ENCODE results near the gene FNDC3B. TPM values are rescaled to one million over a fixed set of nuclear protein-coding genes. Genes with fewer than 3 reads are reported as not detected.

The FNDC3B gene
- total and polyA plus RNA-seq, 2 donors (not counting 1 experiment from before 2014, with no cell fraction given) = 1.2 to 9.2 TPM

DNA sequence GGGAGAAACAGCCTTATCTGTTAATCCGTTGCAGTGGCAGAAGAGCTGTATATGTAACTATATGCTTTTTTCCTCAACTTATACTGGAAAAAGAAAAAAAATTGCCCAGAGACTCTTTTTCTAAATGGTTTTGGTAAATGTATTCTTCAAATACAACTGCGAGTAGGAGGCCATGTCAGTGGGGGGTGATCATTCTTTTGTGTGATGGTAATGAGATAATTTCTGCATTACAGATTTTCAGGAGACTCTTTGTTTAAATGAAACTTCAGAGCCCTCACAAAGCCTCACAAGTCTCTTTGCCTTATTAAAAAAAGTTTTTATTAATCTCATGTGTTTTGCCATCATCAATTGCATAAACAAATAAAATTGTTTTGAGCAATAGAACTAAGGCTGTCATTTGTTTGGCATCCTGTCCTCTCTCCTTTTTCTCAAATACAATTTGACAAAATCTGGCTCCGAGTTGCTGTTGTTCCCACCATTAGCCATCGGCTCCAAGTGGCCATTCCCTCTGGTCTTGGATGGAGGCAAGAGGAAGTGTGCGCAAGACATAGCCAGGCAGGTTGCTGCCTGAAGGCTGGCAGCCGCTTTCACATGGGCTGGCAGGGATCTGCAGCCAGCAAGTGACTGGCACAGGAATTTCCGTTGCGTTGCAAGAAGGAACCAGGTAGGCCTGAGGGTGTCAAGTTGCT is 116.7 kb downstream of the FNDC3B start:
- no peak overlapping the region for H2AFZ ChIP-seq (ENCODE audit: insufficient read depth, low read depth, low read length, poor library complexity, severe bottlenecking)
- no peak for DNase-seq
- no peak overlapping the region for H3K4me2 ChIP-seq (replicated peaks; ENCODE audit: low read depth, low read length, poor library complexity, severe bottlenecking)
- Mint-ChIP-seq H3K9me3 (ENCODE audit: insufficient read depth) (no peaks in the 10 kb centered on the region), H3K27me3 (peaks cover 19% of the 10 kb centered on the region), H3K4me3 (no peak overlapping the region), H3K27ac (no peak overlapping the region), H3K4me1 (no peaks in the 10 kb centered on the region)
- no peaks in the 10 kb centered on the region for H3K4me1 ChIP-seq (ENCODE audit: control insufficient read depth in 2 of 2, insufficient read depth in 2 of 2, low read length in 2 of 2)
- 98% methylated on average over 6 of the region's 8 CpGs for WGBS (ENCODE audit: insufficient coverage)
- H3K4me3 ChIP-seq (ENCODE audit: control extremely low read depth in 1 of 5, extremely low read depth in 1 of 5, insufficient read depth in 1 of 5, low read depth in 2 of 5, low read length in 4 of 5) = no peak overlapping the region
- H3K9me3 ChIP-seq (ENCODE audit: control extremely low read depth in 1 of 3, control insufficient read depth in 2 of 3, insufficient read depth in 1 of 3, low read length in 2 of 3) = no peaks in the 10 kb centered on the region
- H3K79me2 ChIP-seq (ENCODE audit: control insufficient read depth, insufficient read depth, low read length) = no peaks in the 10 kb centered on the region
- no peak for ATAC-seq (ENCODE audit: low read depth)
- H4K20me1 ChIP-seq (ENCODE audit: control insufficient read depth, insufficient read depth, low read length, poor library complexity, severe bottlenecking) = no peaks in the 10 kb centered on the region
- no peaks in the 10 kb centered on the region for H3K27me3 ChIP-seq (replicated peaks in 1 of 4; ENCODE audit: control extremely low read depth in 1 of 4, control insufficient read depth in 3 of 4, insufficient read depth in 4 of 4, low read length in 3 of 4)
- ChIA-PET POLR2A (no interaction called here), CTCF (no interaction called here)
- H3K27ac ChIP-seq (ENCODE audit: low read length in 2 of 2) = no peak overlapping the region
- no peaks in the 10 kb centered on the region for H3K36me3 ChIP-seq (replicated peaks in 1 of 2; ENCODE audit: control extremely low read depth in 1 of 2, control insufficient read depth in 1 of 2, extremely low read depth in 1 of 2, insufficient read depth in 2 of 2, low read length in 1 of 2)
- H3K9ac ChIP-seq (ENCODE audit: low read length) = no peak overlapping the region
- TF ChIP-seq, protein P1, sequence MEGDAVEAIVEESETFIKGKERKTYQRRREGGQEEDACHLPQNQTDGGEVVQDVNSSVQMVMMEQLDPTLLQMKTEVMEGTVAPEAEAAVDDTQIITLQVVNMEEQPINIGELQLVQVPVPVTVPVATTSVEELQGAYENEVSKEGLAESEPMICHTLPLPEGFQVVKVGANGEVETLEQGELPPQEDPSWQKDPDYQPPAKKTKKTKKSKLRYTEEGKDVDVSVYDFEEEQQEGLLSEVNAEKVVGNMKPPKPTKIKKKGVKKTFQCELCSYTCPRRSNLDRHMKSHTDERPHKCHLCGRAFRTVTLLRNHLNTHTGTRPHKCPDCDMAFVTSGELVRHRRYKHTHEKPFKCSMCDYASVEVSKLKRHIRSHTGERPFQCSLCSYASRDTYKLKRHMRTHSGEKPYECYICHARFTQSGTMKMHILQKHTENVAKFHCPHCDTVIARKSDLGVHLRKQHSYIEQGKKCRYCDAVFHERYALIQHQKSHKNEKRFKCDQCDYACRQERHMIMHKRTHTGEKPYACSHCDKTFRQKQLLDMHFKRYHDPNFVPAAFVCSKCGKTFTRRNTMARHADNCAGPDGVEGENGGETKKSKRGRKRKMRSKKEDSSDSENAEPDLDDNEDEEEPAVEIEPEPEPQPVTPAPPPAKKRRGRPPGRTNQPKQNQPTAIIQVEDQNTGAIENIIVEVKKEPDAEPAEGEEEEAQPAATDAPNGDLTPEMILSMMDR (IDR thresholded peaks at IDR 0.05) = no peak
- no peak for TF ChIP-seq EZH2 (IDR thresholded peaks at IDR 0.05; ENCODE audit: borderline replicate concordance, insufficient read depth, low read depth, low read length, poor library complexity, severe bottlenecking)
- intact Hi-C loops (cut with micrococcal nuclease) = no loop called here

DNA sequence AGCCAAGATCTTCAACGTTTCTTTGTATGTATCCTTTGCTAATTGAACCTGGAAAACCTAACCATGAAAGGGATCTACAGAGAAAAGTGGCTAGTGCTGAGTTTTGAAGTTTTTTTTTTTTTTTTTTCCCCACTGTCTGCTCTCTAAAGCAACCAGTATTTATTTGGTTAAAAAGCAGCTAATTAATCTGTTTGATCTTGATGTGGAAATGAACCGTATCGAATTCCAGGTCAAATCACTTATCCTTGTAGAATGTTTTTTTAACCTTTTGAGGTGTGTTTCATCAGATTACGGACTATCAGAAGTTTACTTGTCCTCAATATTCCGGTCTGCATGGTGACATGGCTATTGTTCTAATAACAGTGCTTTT is 117.2 kb downstream of the FNDC3B start:
- Histone ChIP-seq H3K9me3 (ENCODE audit: control extremely low read depth in 1 of 3, control insufficient read depth in 2 of 3, insufficient read depth in 1 of 3, low read length in 2 of 3) (no peaks in the 10 kb centered on the region), H4K20me1 (ENCODE audit: control insufficient read depth, insufficient read depth, low read length, poor library complexity, severe bottlenecking) (no peaks in the 10 kb centered on the region), H3K4me1 (ENCODE audit: control insufficient read depth in 2 of 2, insufficient read depth in 2 of 2, low read length in 2 of 2) (no peaks in the 10 kb centered on the region), H3K27ac (ENCODE audit: low read length in 2 of 2) (no peak overlapping the region), H3K36me3 (replicated peaks in 1 of 2; ENCODE audit: control extremely low read depth in 1 of 2, control insufficient read depth in 1 of 2, extremely low read depth in 1 of 2, insufficient read depth in 2 of 2, low read length in 1 of 2) (no peaks in the 10 kb centered on the region), H3K27me3 (replicated peaks in 1 of 4; ENCODE audit: control extremely low read depth in 1 of 4, control insufficient read depth in 3 of 4, insufficient read depth in 4 of 4, low read length in 3 of 4) (no peaks in the 10 kb centered on the region), H3K4me3 (ENCODE audit: control extremely low read depth in 1 of 5, extremely low read depth in 1 of 5, insufficient read depth in 1 of 5, low read depth in 2 of 5, low read length in 4 of 5) (no peak overlapping the region), H2AFZ (ENCODE audit: insufficient read depth, low read depth, low read length, poor library complexity, severe bottlenecking) (no peak overlapping the region), H3K4me2 (replicated peaks; ENCODE audit: low read depth, low read length, poor library complexity, severe bottlenecking) (no peak overlapping the region), H3K79me2 (ENCODE audit: control insufficient read depth, insufficient read depth, low read length) (no peaks in the 10 kb centered on the region), H3K9ac (ENCODE audit: low read length) (no peak overlapping the region)
- CTCF ChIA-PET = no interaction called here
- no peak overlapping the region for H3K27ac Mint-ChIP-seq
- no peak for TF ChIP-seq EZH2 (IDR thresholded peaks at IDR 0.05; ENCODE audit: borderline replicate concordance, insufficient read depth, low read depth, low read length, poor library complexity, severe bottlenecking)
- TF ChIP-seq, protein P1 (IDR thresholded peaks at IDR 0.05) = no peak
- H3K4me1 Mint-ChIP-seq = no peaks in the 10 kb centered on the region
- ATAC-seq (ENCODE audit: low read depth) (no peak), DNase-seq (no peak)
- H3K4me3 Mint-ChIP-seq = no peak overlapping the region
- no peaks in the 10 kb centered on the region for H3K9me3 Mint-ChIP-seq (ENCODE audit: insufficient read depth)
- intact Hi-C loops (cut with micrococcal nuclease) = no loop called here
- 87% methylated on average over 3 of the region's 5 CpGs for WGBS (ENCODE audit: insufficient coverage)
- POLR2A ChIA-PET = no interaction called here
- peaks cover 19% of the 10 kb centered on the region for H3K27me3 Mint-ChIP-seq

All from B cell (primary cell).